Measurements from ENCODE around the gene CRABP2. TPM values are rescaled to one million over a fixed set of nuclear protein-coding genes. Genes with fewer than 3 reads are reported as not detected.
A peak's percentile ranks its signal among the peaks of the same experiment; 100 is the strongest.

The CRABP2 gene
- total RNA-seq, 1 experiment from 2014 or later, result 1,115 TPM

GRCh38 chr1:156717351-156717750, 12.0 kb upstream of the CRABP2 start:
- DNase-seq (ENCODE audit: low read depth, low spot score), result no peak
- H3K36me3 ChIP-seq (ENCODE audit: control insufficient read depth, insufficient read depth, low read length), result peaks cover 4% of the 10 kb centered on the region; the same call in 1 of the 2 replicates
- H3K27ac ChIP-seq (ENCODE audit: low read length), result no peak overlapping the region
- in situ Hi-C loops (cut with HindIII; ENCODE audit: low pct_unique_long_range_greater_than_20kb, low sequenced_read_pairs), result no loop called here
- ChIA-PET POLR2A (no interaction called here), CTCF (no interaction called here)
- H3K4me1 ChIP-seq (ENCODE audit: control insufficient read depth, insufficient read depth, low read length), result peaks cover 15% of the 10 kb centered on the region
- ATAC-seq, result no peak
- intact Hi-C loops (cut with micrococcal nuclease; ENCODE audit: unreplicated experiment), result no loop called here
- H3K4me3 ChIP-seq (ENCODE audit: low read depth in 2 of 2, low read length in 2 of 2), result no peak overlapping the region
- H3K27me3 ChIP-seq (ENCODE audit: control insufficient read depth, insufficient read depth, low read length), result no peaks in the 10 kb centered on the region
- no peaks in the 10 kb centered on the region for H3K9me3 ChIP-seq (ENCODE audit: control insufficient read depth, insufficient read depth, low read depth, low read length)
- TF ChIP-seq CTCF (IDR thresholded peaks at IDR 0.05) (no peak), SIN3A (IDR thresholded peaks at IDR 0.05; ENCODE audit: borderline replicate concordance, insufficient read depth, low read depth, low read length) (no peak), POLR2AphosphoS5 (IDR thresholded peaks at IDR 0.05; ENCODE audit: low read depth, low read length) (no peak), TCF7L2 (IDR thresholded peaks at IDR 0.05; ENCODE audit: low read depth, low read length) (no peak)
- BruUV-seq (replicated peaks), result no TSS peak

GRCh38 chr1:156714830-156715229, 9.4 kb upstream of the CRABP2 start:
- ATAC-seq, result no peak
- POLR2A ChIA-PET, result interaction anchor here (0.6 to 1.4 kb wide), 3 partner anchors 8 to 40 kb away, joined by 3 to 7 read pairs (median 6); partner anchors contain the start of gene CRABP2
- BruUV-seq (replicated peaks), result no TSS peak

GRCh38 chr1:156712626-156713025, 7.2 kb upstream of the CRABP2 start:
- in situ Hi-C loops (cut with HindIII; ENCODE audit: low pct_unique_long_range_greater_than_20kb, low sequenced_read_pairs), result no loop called here
- no peak for DNase-seq (ENCODE audit: low read depth, low spot score)
- Histone ChIP-seq H3K27me3 (ENCODE audit: control insufficient read depth, insufficient read depth, low read length) (no peaks in the 10 kb centered on the region), H3K27ac (ENCODE audit: low read length) (peak overlapping the region; percentile 88), H3K36me3 (ENCODE audit: control insufficient read depth, insufficient read depth, low read length) (no peaks in the 10 kb centered on the region), H3K4me3 (ENCODE audit: low read depth in 2 of 2, low read length in 2 of 2) (no peak overlapping the region), H3K4me1 (ENCODE audit: control insufficient read depth, insufficient read depth, low read length) (peaks cover 53% of the 10 kb centered on the region), H3K9me3 (ENCODE audit: control insufficient read depth, insufficient read depth, low read depth, low read length) (no peaks in the 10 kb centered on the region)
- BruUV-seq (replicated peaks), result no TSS peak
- POLR2A ChIA-PET, result interaction anchor here (1.0 to 1.6 kb wide), 2 partner anchors 9 to 16 kb away, joined by 3 to 5 read pairs; partner anchors contain the start of genes ISG20L2 and METTL25B
- CTCF ChIA-PET, result interaction anchor here (0.6 to 4.0 kb wide), 2 partner anchors 10 to 23 kb away, joined by 3 to 29 read pairs; no protein-coding TSS in a partner anchor
- TF ChIP-seq TCF7L2 (IDR thresholded peaks at IDR 0.05; ENCODE audit: low read depth, low read length), result no peak
- no peak for TF ChIP-seq SIN3A (IDR thresholded peaks at IDR 0.05; ENCODE audit: borderline replicate concordance, insufficient read depth, low read depth, low read length)
- no peak for TF ChIP-seq POLR2AphosphoS5 (IDR thresholded peaks at IDR 0.05; ENCODE audit: low read depth, low read length)
- TF ChIP-seq REST (IDR thresholded peaks at IDR 0.05; ENCODE audit: insufficient read depth in 1 of 2, low read depth in 2 of 2, low read length in 1 of 2), result no peak
- no peak for TF ChIP-seq CTCF (IDR thresholded peaks at IDR 0.05)
- intact Hi-C loops (cut with micrococcal nuclease; ENCODE audit: unreplicated experiment), result no loop called here
- no peak for ATAC-seq

More at GRCh38 chr1:156714830-156715229, 9.4 kb upstream of the CRABP2 start:
- Histone ChIP-seq H3K36me3 (ENCODE audit: control insufficient read depth, insufficient read depth, low read length) (no peaks in the 10 kb centered on the region), H3K27ac (ENCODE audit: low read length) (no peak overlapping the region; the same call in 1 of the 2 replicates), H3K4me1 (ENCODE audit: control insufficient read depth, insufficient read depth, low read length) (peaks cover 31% of the 10 kb centered on the region), H3K9me3 (ENCODE audit: control insufficient read depth, insufficient read depth, low read depth, low read length) (no peaks in the 10 kb centered on the region), H3K4me3 (ENCODE audit: low read depth in 2 of 2, low read length in 2 of 2) (no peak overlapping the region), H3K27me3 (ENCODE audit: control insufficient read depth, insufficient read depth, low read length) (no peaks in the 10 kb centered on the region)
- intact Hi-C loops (cut with micrococcal nuclease; ENCODE audit: unreplicated experiment), result no loop called here
- TF ChIP-seq CTCF (IDR thresholded peaks at IDR 0.05) (no peak), TCF7L2 (IDR thresholded peaks at IDR 0.05; ENCODE audit: low read depth, low read length) (no peak)
- in situ Hi-C loops (cut with HindIII; ENCODE audit: low pct_unique_long_range_greater_than_20kb, low sequenced_read_pairs), result no loop called here
- no peak for DNase-seq (ENCODE audit: low read depth, low spot score)
- CTCF ChIA-PET, result interaction anchor here (0.6 to 4.0 kb wide), 2 partner anchors 25 to 1544 kb away, joined by 10 to 29 read pairs; no protein-coding TSS in a partner anchor

Measured in Panc1 (cell line).